A172 (cell line): Measurements from ENCODE around the gene HAO1. TPM values are rescaled to one million over a fixed set of nuclear protein-coding genes. Genes with fewer than 3 reads are reported as not detected.

Experiments
- DNase-seq: peaks from one replicate; pipeline ENCODE4 v3.0.0-alpha.2; 2015; ENCODE audit warnings: low spot score
- total RNA-seq: library from RNA; depleted of rRNA; stranded (reverse); fragments of >200 nt; shearing (Covaris generic); gene quantifications from 2 replicates; pipeline ENCODE4 v1.2.3, GENCODE V29; 2014

HAO1 gene
- total RNA-seq, 1 experiment from 2014 or later, result not detected

GRCh38 chr20:7926767-7927166 is 13.5 kb downstream of the HAO1 start:
- DNase-seq, result peak; percentile 14

GRCh38 chr20:7926323-7926722 is 13.9 kb downstream of the HAO1 start:
- no peak for DNase-seq

- DNase-seq, result peak; percentile 84
These were observed 15.6 kb downstream of the HAO1 start for GRCh38 chr20:7924692-7925091.

- DNase-seq, result no peak
These were observed 23.6 kb downstream of the HAO1 start for GRCh38 chr20:7916648-7917047.

GRCh38 chr20:7912551-7912950 is 27.7 kb downstream of the HAO1 start:
- DNase-seq, result no peak

- DNase-seq, result no peak
These were observed 28.5 kb downstream of the HAO1 start for GRCh38 chr20:7911586-7912330.

GRCh38 chr20:7908905-7909304 is 31.4 kb downstream of the HAO1 start:
- DNase-seq, result no peak

- no peak for DNase-seq
These were observed 36.8 kb downstream of the HAO1 start for GRCh38 chr20:7903429-7903828.

GRCh38 chr20:7902879-7903278 is 37.4 kb downstream of the HAO1 start:
- no peak for DNase-seq

- no peak for DNase-seq
These were observed 42.4 kb downstream of the HAO1 start for GRCh38 chr20:7897781-7898364.

GRCh38 chr20:7893014-7893730 is 47.1 kb downstream of the HAO1 start:
- DNase-seq, result no peak

GRCh38 chr20:7891705-7892104 is 48.6 kb downstream of the HAO1 start:
- no peak for DNase-seq

GRCh38 chr20:7889736-7890135 is 50.5 kb downstream of the HAO1 start:
- no peak for DNase-seq

- DNase-seq, result no peak
These were observed 56.5 kb downstream of the HAO1 start for GRCh38 chr20:7883741-7884140.

GRCh38 chr20:7883309-7883708 is 56.9 kb downstream of the HAO1 start:
- no peak for DNase-seq

GRCh38 chr20:7882076-7882475 is 58.2 kb downstream of the HAO1 start:
- DNase-seq, result no peak

GRCh38 chr20:7881551-7881950 is 58.7 kb downstream of the HAO1 start:
- no peak for DNase-seq

GRCh38 chr20:7879883-7880282 is 60.4 kb downstream of the HAO1 start:
- no peak for DNase-seq

GRCh38 chr20:7868108-7868507 is 72.2 kb downstream of the HAO1 start:
- no peak for DNase-seq

- DNase-seq, result no peak
These were observed 74.0 kb downstream of the HAO1 start for GRCh38 chr20:7866285-7866684.

GRCh38 chr20:7859356-7859802 is 80.9 kb downstream of the HAO1 start:
- DNase-seq, result peak; percentile 42

- DNase-seq, result no peak
These were observed 81.5 kb downstream of the HAO1 start for GRCh38 chr20:7858734-7859250.

GRCh38 chr20:7856756-7857155 is 83.5 kb downstream of the HAO1 start:
- DNase-seq, result peak; percentile 67
